GM19397 (cell line): Measurements from ENCODE around the gene ARL17A.
"Not testable (repeated sequence)": the region's sequence is repeated elsewhere in the genome, so short reads cannot be mapped to it uniquely, and the experiment has no call there.

Source experiments
- ATAC-seq: cut with Tn5 transposase; IDR thresholded peaks from one replicate; pipeline ENCODE4 v1.9.1; 2021; ENCODE audit warnings: mild to moderate bottlenecking, moderate library complexity; ENCODE audit not compliant: unreplicated experiment

Gene ARL17A

DNA sequence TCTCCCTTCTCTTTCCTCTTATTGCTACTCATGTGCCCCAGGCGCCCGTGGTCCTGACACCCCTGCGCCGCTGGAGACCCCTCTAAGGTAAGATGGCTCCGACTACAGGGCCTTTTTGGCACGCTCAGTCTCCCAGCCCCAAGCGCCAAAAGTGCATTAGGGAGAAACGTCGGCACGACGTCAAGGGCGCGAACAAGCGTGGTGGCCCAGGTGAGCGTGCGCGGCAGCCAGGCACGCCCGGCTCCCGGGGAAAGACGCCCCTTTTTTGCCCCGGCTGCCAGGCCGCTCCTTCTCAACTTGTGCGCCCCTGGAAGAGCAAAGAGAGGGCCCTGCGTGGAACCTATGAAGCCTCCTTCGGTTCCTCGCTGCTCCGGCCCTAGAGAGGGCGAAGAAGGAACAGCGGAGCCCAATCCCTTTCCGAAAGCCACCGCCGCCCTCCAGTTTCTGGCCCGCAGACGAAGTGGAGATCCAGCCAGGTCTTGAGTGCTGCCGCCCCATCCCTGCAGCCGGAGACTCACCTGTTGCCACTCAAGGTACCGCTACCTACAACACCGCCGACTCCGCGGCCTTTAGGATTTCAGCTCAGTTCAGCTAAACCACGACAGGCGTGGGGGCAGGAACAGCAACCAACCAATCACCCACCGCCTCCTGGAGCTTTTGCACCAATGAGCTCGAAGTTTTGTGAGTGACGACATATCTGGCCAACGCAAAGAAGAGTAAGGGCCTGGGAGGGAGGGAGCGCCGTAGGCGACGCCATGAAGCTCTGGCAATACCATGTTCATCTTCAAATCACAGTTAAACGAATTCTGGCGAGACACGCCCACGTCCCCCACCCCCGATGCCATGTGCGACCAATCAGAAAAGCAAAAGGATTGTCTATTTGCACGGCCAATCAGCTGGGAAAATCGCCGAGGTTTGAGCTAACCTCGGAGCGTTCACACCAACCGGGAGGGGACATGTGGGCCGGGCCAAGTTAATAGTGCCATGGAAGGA, at the start of gene ARL17A:
Gene ARL17A, minus strand, starts transcription at position 609 of the 993 bp plus-strand sequence. CDS start 3,369 bp downstream, outside the sequence.
- ATAC-seq = peak; percentile 88

DNA sequence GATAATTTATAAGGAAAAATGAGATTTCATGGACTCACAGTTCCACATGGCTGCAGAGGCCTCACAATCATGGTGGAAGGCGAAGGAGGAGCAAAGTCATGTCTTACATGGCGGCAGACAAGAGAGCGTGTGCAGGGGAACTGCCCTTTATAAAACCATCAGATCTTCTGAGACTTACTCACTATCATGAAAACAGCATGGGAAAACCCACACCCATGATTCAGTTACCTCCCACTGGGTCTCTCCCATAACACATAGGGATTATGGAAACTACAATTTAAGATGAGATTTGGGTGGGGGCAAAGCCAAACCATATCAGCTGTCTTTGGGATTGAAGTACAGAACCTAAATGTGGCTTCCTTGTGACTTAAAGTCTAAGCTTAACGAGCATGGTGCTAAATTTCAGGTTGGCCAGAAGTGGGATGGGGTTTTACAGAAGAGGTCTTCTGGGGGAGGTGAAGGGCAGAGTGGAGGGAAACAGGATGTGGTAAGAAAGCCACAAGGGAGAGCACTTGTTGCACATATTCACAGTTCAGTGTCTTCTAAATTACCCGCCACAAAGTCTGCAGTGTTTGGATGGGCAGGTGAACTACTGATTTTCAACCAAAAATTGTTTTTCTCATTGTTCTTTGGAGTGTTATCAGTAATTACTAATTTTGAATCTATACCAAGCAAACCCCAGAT, 49.4 kb upstream of the ARL17A start:
- ATAC-seq = not testable (repeated sequence)

- not testable (repeated sequence) for ATAC-seq
These were observed 48.0 kb upstream of the ARL17A start for GRCh38 chr17:46627452-46627851.

GRCh38 chr17:46624726-46625125, 45.2 kb upstream of the ARL17A start:
- ATAC-seq = not testable (repeated sequence)

- ATAC-seq = not testable (repeated sequence)
These were observed 44.3 kb upstream of the ARL17A start for GRCh38 chr17:46623790-46624189.

- ATAC-seq = not testable (repeated sequence)
These were observed 39.5 kb upstream of the ARL17A start for GRCh38 chr17:46618975-46619374.

GRCh38 chr17:46617121-46617520, 37.6 kb upstream of the ARL17A start:
- not testable (repeated sequence) for ATAC-seq

- ATAC-seq = not testable (repeated sequence)
These were observed 34.4 kb upstream of the ARL17A start for GRCh38 chr17:46613876-46614275.

- not testable (repeated sequence) for ATAC-seq
These were observed 31.8 kb upstream of the ARL17A start for GRCh38 chr17:46611304-46611703.

- ATAC-seq = not testable (repeated sequence)
These were observed 23.6 kb upstream of the ARL17A start for GRCh38 chr17:46603125-46603524.

GRCh38 chr17:46600767-46601166, 21.3 kb upstream of the ARL17A start:
- not testable (repeated sequence) for ATAC-seq

- not testable (repeated sequence) for ATAC-seq
These were observed 18.9 kb upstream of the ARL17A start for GRCh38 chr17:46598344-46598931.

DNA sequence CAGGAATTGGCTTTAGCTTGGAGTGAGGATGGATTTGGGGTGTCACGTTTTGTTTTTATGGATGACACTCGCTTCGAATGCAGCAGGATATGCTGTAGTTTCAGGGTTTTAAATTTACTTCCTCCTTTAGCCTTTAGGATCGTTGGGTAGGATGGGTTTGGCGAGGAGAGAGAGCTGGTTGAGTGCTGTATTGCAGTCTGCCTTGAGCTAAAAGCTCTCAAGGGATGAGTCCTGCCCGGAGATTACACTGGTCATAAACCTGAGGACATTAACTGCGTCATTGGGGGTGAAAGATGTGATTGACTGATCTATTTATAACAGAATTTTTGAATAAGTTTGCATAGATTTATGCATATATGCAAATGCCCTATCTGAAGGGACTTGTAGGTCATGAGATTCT, 11.8 kb upstream of the ARL17A start:
- ATAC-seq = not testable (repeated sequence)

DNA sequence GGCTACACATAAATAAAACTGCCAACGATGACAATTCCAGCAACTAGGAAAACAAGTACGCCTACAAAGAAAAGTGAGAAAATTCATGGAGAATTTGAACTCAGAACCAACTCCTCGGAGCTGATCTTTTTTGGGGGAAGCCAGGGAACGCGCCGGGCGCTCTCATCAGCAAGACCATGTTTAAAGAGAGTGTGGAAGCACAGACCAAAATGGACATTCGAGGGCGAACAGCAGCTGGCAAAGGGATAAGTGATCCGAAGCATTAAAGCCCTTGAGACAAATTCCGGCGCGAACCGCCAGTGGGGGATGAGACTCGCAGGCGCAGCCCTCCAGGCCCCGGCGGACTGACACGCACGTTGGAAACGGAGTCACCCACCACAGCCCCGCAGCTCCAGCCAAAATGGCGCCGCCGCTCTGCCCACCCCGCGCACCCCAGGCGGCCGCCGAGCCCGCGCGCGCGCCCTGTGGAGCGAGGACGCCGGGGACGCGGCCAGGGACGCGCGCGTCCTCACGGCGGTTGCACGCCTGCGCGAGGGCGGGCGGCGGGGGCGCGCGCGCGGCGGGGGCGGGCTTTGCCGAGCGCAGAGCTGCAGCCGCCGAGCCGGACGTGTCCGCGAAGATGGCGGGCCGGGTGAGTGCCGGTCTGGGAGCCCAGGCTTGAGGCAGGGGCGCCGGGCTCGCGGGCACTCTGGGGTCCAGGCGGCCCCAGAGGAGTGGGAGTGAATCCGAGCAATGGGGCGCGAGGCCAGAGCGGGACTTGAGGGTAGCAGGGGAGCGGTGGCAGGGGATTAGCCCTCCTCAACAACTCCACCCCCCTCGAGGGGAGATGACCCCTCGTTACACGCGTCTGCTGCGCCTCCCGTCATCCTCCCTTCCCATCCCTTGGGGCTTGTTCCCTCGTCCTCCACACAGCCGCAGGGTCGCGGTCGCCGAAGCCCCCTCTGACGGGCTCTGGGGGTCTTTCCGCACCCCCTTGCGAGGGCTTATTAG, 11.0 kb upstream of the ARL17A start, which contains the start of gene NSF:
Gene NSF, plus strand, starts transcription at position 513 of the 990 bp plus-strand sequence. Its CDS starts 107 bp downstream, at position 620.
- ATAC-seq = peak; percentile 82

DNA sequence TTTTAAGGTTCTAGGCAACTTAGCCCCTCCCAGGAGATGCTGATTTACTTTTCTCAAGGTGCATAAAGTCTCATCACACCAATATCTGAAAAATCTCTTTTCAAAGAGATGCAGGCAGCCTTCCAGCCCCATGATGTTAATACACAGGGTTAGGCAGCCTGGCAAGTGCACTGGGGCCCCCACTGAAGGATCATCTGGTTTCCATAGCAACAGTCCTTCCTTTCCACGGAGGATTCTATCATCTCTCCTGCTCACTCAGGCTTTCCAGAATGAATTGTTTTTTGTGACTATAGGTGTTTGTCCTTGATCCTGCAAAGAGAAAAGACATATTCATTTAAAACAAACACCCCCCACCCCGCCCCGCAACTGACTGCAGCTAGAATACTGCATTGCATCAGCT, 6.0 kb upstream of the ARL17A start:
- not testable (repeated sequence) for ATAC-seq

DNA sequence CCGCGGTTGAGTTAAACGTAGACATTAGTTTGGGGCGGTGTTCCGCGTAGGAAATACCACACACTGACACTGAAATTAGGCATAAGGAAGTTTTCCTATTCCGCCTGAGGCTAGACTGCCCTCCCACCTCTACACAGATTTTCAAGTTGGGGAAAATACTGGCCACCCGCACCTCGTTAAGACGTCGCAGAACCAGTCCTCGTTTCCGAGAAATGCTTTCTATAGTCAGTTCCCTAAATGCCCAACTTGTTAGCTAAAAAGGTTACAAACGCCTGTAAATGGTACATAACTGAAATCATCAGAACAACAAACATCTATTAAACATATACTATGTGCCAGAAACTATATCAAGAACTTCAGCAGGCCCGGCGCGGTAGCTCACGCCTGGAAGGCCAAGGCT, 591 bp upstream of the ARL17A start:
- not testable (repeated sequence) for ATAC-seq

- not testable (repeated sequence) for ATAC-seq
These were observed 7.7 kb downstream of the ARL17A start for GRCh38 chr17:46571796-46572195.

- ATAC-seq = not testable (repeated sequence)
These were observed 12.5 kb downstream of the ARL17A start for GRCh38 chr17:46566980-46567379.

GRCh38 chr17:46566284-46566683, 13.2 kb downstream of the ARL17A start:
- ATAC-seq = not testable (repeated sequence)

DNA sequence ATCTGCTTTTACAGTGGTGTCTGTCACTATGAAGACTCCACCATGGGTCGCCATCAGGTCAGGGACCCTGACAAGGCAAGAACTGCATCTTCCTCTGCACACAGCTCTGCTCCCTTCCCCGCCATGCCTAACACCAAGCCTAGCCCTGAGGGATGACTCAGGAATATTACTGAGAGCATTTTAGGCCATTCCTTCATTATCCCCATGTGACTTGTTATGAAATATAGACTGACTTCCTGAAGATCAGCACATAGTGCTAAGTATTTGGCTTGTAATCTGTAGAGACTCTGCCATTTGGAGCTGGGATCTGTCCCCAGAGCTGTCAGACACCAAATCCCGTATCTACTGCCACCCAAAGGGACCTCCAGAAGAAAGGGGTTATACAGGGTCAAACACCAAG, 19.4 kb downstream of the ARL17A start:
- ATAC-seq = not testable (repeated sequence)
